ENCODE measurements around the gene ZNF324. TPM values are rescaled to one million over a fixed set of nuclear protein-coding genes. Genes with fewer than 3 reads are reported as not detected.

The ZNF324 gene
- total and polyA plus RNA-seq, 4 donors, result 2.3 to 8.4 (median 5.5) TPM

DNA sequence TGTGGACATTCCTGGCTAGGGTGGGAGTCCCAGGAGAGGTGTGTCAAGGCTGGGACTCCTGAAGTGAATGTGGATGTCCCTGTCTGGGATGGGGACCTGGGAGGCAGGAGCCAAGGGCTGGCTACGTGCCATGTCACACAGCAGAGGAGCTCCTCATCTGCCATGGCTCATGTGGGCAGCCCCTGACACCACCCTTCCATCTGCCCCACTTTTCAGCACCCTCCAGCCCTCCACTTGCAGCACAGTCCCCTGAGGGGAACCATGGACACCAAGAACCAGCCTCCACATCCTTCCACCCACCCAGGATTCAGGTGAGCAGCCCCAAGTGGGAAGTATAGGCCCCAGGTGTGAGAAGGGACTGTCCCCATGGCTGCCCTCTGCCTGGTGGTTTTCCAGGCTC lies 11.0 kb downstream of the ZNF324 start:
- Histone ChIP-seq H3K9ac (ENCODE audit: low read depth in 1 of 2, low read length in 2 of 2) (no peak overlapping the region), H3K36me3 (ENCODE audit: control insufficient read depth in 4 of 4, insufficient read depth in 3 of 4, low read depth in 1 of 4, low read length in 3 of 4) (peaks cover 0 to 15% (median 5%) of the 10 kb centered on the region in 4 donors), H3K4me1 (ENCODE audit: control insufficient read depth in 4 of 4, insufficient read depth in 4 of 4, low read length in 3 of 4) (peaks cover 5 to 21% (median 15%) of the 10 kb centered on the region in 4 donors), H3K4me3 (ENCODE audit: low read depth in 1 of 3, low read length in 3 of 3) (no peak overlapping the region), H3K27ac (ENCODE audit: low read depth in 1 of 2, low read length in 2 of 2) (peak overlapping the region; percentile 87 to 88), H3K27me3 (ENCODE audit: control insufficient read depth in 4 of 4, insufficient read depth in 4 of 4, low read length in 3 of 4) (no peaks in the 10 kb centered on the region), H3K9me3 (ENCODE audit: control insufficient read depth in 4 of 4, low read length in 3 of 4) (no peaks in the 10 kb centered on the region)
- DNase-seq (ENCODE audit: low spot score), result no peak
- TF ChIP-seq TAF1 (conservative IDR thresholded peaks at IDR 0.05), result no peak
- TF ChIP-seq CTCF (IDR thresholded peaks at IDR 0.05; ENCODE audit: low read depth, low read length, missing input control), result no peak
- 100% methylated on average over 1 of the region's 1 CpG for WGBS

- no peak for TF ChIP-seq NR2F2 (IDR thresholded peaks at IDR 0.05)
- no peak for TF ChIP-seq GABPA (IDR thresholded peaks at IDR 0.05 in 1 of 2, conservative IDR thresholded peaks at IDR 0.05 in 1 of 2)
- no peak for TF ChIP-seq RAD21 (IDR thresholded peaks at IDR 0.05)
- no peak for TF ChIP-seq RXRA (IDR thresholded peaks at IDR 0.05)
- TF ChIP-seq, protein P1, sequence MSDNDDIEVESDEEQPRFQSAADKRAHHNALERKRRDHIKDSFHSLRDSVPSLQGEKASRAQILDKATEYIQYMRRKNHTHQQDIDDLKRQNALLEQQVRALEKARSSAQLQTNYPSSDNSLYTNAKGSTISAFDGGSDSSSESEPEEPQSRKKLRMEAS (IDR thresholded peaks at IDR 0.05), result no peak
- no peak for TF ChIP-seq CTCF (IDR thresholded peaks at IDR 0.05; ENCODE audit: low read depth, low read length, missing input control)
- TF ChIP-seq FOXA1 (IDR thresholded peaks at IDR 0.05), result no peak
- TF ChIP-seq, protein P2, sequence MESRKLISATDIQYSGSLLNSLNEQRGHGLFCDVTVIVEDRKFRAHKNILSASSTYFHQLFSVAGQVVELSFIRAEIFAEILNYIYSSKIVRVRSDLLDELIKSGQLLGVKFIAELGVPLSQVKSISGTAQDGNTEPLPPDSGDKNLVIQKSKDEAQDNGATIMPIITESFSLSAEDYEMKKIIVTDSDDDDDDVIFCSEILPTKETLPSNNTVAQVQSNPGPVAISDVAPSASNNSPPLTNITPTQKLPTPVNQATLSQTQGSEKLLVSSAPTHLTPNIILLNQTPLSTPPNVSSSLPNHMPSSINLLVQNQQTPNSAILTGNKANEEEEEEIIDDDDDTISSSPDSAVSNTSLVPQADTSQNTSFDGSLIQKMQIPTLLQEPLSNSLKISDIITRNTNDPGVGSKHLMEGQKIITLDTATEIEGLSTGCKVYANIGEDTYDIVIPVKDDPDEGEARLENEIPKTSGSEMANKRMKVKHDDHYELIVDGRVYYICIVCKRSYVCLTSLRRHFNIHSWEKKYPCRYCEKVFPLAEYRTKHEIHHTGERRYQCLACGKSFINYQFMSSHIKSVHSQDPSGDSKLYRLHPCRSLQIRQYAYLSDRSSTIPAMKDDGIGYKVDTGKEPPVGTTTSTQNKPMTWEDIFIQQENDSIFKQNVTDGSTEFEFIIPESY (IDR thresholded peaks at IDR 0.05), result no peak
- no peak for TF ChIP-seq FOXA2 (IDR thresholded peaks at IDR 0.05)
- TF ChIP-seq REST (IDR thresholded peaks at IDR 0.05), result no peak
- WGBS, result 95% methylated on average over 7 of the region's 7 CpGs
These were observed 12.4 kb downstream of the ZNF324 start for GRCh38 chr19:58479303-58479702.

More at GRCh38 chr19:58479303-58479702, 12.4 kb downstream of the ZNF324 start:
- Histone ChIP-seq H3K27ac (ENCODE audit: low read depth in 1 of 2, low read length in 2 of 2) (peak overlapping the region in 1 of 2 donors; percentile 34), H3K9me3 (ENCODE audit: control insufficient read depth in 4 of 4, low read length in 3 of 4) (no peaks in the 10 kb centered on the region), H3K4me1 (ENCODE audit: control insufficient read depth in 4 of 4, insufficient read depth in 4 of 4, low read length in 3 of 4) (peaks cover 5 to 21% (median 15%) of the 10 kb centered on the region in 4 donors), H3K4me3 (ENCODE audit: low read depth in 1 of 3, low read length in 3 of 3) (no peak overlapping the region), H3K9ac (ENCODE audit: low read depth in 1 of 2, low read length in 2 of 2) (no peak overlapping the region), H3K36me3 (ENCODE audit: control insufficient read depth in 4 of 4, insufficient read depth in 3 of 4, low read depth in 1 of 4, low read length in 3 of 4) (peaks cover 0 to 15% (median 5%) of the 10 kb centered on the region in 4 donors), H3K27me3 (ENCODE audit: control insufficient read depth in 4 of 4, insufficient read depth in 4 of 4, low read length in 3 of 4) (no peaks in the 10 kb centered on the region)
- DNase-seq (ENCODE audit: low spot score), result no peak

Data from liver (tissue), 9 donors.